HepG2 (cell line): ENCODE results near the gene ZNF653. TPM values are rescaled to one million over a fixed set of nuclear protein-coding genes. Genes with fewer than 3 reads are reported as not detected.

ENCODE experiments used
- AKAP8 ChIP-seq: sonication (generic); formaldehyde crosslinking; IDR thresholded peaks from 2 replicates; pipeline ENCODE4 v1.5.1; 2020; ENCODE audit warnings: mild to moderate bottlenecking, missing genetic modification reagents
- CCAR2 ChIP-seq: fragments of 200-400 bp; formaldehyde crosslinking; optimal IDR thresholded peaks from 2 replicates; pipeline ENCODE3; 2018; ENCODE audit warnings: low read depth, mild to moderate bottlenecking, low read length, moderate library complexity
- FOXA3 ChIP-seq: IDR thresholded peaks from 2 replicates; pipeline ENCODE4 v1.6.1; 2016; ENCODE audit warnings: missing genetic modification reagents, missing compliant biosample characterization
- FOXC1 ChIP-seq: sonication (generic); formaldehyde crosslinking; IDR thresholded peaks from 2 replicates; pipeline ENCODE4 v1.8.0; 2022; ENCODE audit warnings: mild to moderate bottlenecking, missing genetic modification reagents, borderline replicate concordance
- FOXP1 ChIP-seq, 2 experiments: fragments of 450-650 bp in 1 of 2; IDR thresholded peaks; 2 replicates each; pipeline ENCODE4 v1.6.1; 2017 to 2018; ENCODE audit warnings: antibody characterized with exemption in 1 of 2
- GABPB1 ChIP-seq: IDR thresholded peaks from 2 replicates; pipeline ENCODE4 v1.6.1; 2016; ENCODE audit warnings: mild to moderate bottlenecking, missing genetic modification reagents, moderate library complexity, missing compliant biosample characterization
- IRX3 ChIP-seq: sonication (generic); formaldehyde crosslinking; IDR thresholded peaks from 2 replicates; pipeline ENCODE4 v1.8.1; 2023; ENCODE audit warnings: mild to moderate bottlenecking, low read depth, missing genetic modification reagents, borderline replicate concordance
- JDP2 ChIP-seq: sonication (generic); formaldehyde crosslinking; IDR thresholded peaks from 2 replicates; pipeline ENCODE4 v1.8.1; 2022; ENCODE audit warnings: missing genetic modification reagents, borderline replicate concordance
- JUNB ChIP-seq: sonication (generic); formaldehyde crosslinking; IDR thresholded peaks from 2 replicates; pipeline ENCODE4 v1.8.0; 2022; ENCODE audit warnings: missing genetic modification reagents, mild to moderate bottlenecking, borderline replicate concordance
- KDM2A ChIP-seq: sonication (generic); formaldehyde crosslinking; IDR thresholded peaks from 2 replicates; pipeline ENCODE4 v1.4.0; 2020; ENCODE audit warnings: low read depth, missing genetic modification reagents, borderline replicate concordance
- KMT2A ChIP-seq: sonication (generic); formaldehyde crosslinking; IDR thresholded peaks from 2 replicates; pipeline ENCODE4 v1.4.0; 2020; ENCODE audit warnings: missing genetic modification reagents
- KMT2B ChIP-seq: IDR thresholded peaks from 2 replicates; pipeline ENCODE4 v1.6.1; 2016; ENCODE audit warnings: missing genetic modification reagents, missing compliant biosample characterization
- MAF1 ChIP-seq: sonication (generic); formaldehyde crosslinking; IDR thresholded peaks from 2 replicates; pipeline ENCODE4 v1.5.0; 2020; ENCODE audit warnings: missing genetic modification reagents, borderline replicate concordance
- MAFF ChIP-seq: IDR thresholded peaks from 2 replicates; pipeline ENCODE4 v1.6.1; 2011; ENCODE audit warnings: low read depth, low read length, improper control_type of control experiment
- MAFK ChIP-seq, 2 experiments: IDR thresholded peaks in 1 of 2; conservative IDR thresholded peaks in 1 of 2; 2 replicates each; pipeline ENCODE4 v1.6.1; 2011; ENCODE audit warnings: improper control_type of control experiment in 2 of 2, low read length in 2 of 2
- MIER2 ChIP-seq: IDR thresholded peaks from 2 replicates; pipeline ENCODE4 v1.6.1; 2016; ENCODE audit warnings: missing biosample characterization, missing genetic modification reagents
- PRPF4 ChIP-seq: fragments of 200-400 bp; formaldehyde crosslinking; IDR thresholded peaks from 2 replicates; pipeline ENCODE4 v1.6.1; 2016; ENCODE audit warnings: low read length, low read depth; ENCODE audit not compliant: poor library complexity, severe bottlenecking
- RBFOX2 ChIP-seq: fragments of 200-400 bp; formaldehyde crosslinking; IDR thresholded peaks from 2 replicates; pipeline ENCODE4 v1.6.1; 2017; ENCODE audit warnings: low read depth, mild to moderate bottlenecking, low read length
- RFXAP ChIP-seq: sonication (generic); formaldehyde crosslinking; IDR thresholded peaks from 2 replicates; pipeline ENCODE4 v1.4.0; 2020; ENCODE audit warnings: missing genetic modification reagents, borderline replicate concordance
- SAFB2 ChIP-seq: sonication (generic); formaldehyde crosslinking; IDR thresholded peaks from 2 replicates; pipeline ENCODE4 v1.5.1; 2020; ENCODE audit warnings: missing genetic modification reagents, low read depth, mild to moderate bottlenecking, borderline replicate concordance
- SETDB1 ChIP-seq: sonication (generic); formaldehyde crosslinking; IDR thresholded peaks from 2 replicates; pipeline ENCODE4 v1.5.1; 2020; ENCODE audit warnings: missing genetic modification reagents, mild to moderate bottlenecking, borderline replicate concordance
- STAG1 ChIP-seq: sonication (generic); formaldehyde crosslinking; IDR thresholded peaks from 2 replicates; pipeline ENCODE4 v1.4.0; 2020; ENCODE audit warnings: missing genetic modification reagents
- ZMYM4 ChIP-seq: sonication (generic); formaldehyde crosslinking; IDR thresholded peaks from 2 replicates; pipeline ENCODE4 v1.8.1; 2023; ENCODE audit warnings: mild to moderate bottlenecking, missing genetic modification reagents
- ZNF331 ChIP-seq: sonication (generic); formaldehyde crosslinking; IDR thresholded peaks from 2 replicates; pipeline ENCODE4 v1.4.0; 2020; ENCODE audit warnings: missing genetic modification reagents
- ZNF333 ChIP-seq: sonication (generic); formaldehyde crosslinking; IDR thresholded peaks from 2 replicates; pipeline ENCODE4 v1.4.0; 2020; ENCODE audit warnings: mild to moderate bottlenecking, missing genetic modification reagents, borderline replicate concordance
- ZNF33B ChIP-seq: sonication (generic); formaldehyde crosslinking; IDR thresholded peaks from 2 replicates; pipeline ENCODE4 v1.5.1; 2020; ENCODE audit warnings: mild to moderate bottlenecking, missing genetic modification reagents
- ZNF460 ChIP-seq: sonication (generic); formaldehyde crosslinking; IDR thresholded peaks from 2 replicates; pipeline ENCODE4 v1.5.1; 2020; ENCODE audit warnings: missing genetic modification reagents, mild to moderate bottlenecking, borderline replicate concordance
- ZNF501 ChIP-seq: sonication (generic); formaldehyde crosslinking; IDR thresholded peaks from 2 replicates; pipeline ENCODE4 v1.5.1; 2020; ENCODE audit warnings: mild to moderate bottlenecking, moderate library complexity, missing genetic modification reagents
- ZNF75D ChIP-seq: sonication (generic); formaldehyde crosslinking; IDR thresholded peaks from 2 replicates; pipeline ENCODE4 v1.8.1; 2023; ENCODE audit warnings: missing genetic modification reagents, mild to moderate bottlenecking, borderline replicate concordance
- polyA plus RNA-seq, 8 experiments: library from polyadenylated mRNA; depleted of rRNA in 3 of 8; stranded (reverse) in 7 of 8; unstranded in 1 of 8; fragments of >200 nt; fragmentation: Illumina TruSeq in 4 of 8; extraction: Trizol in 4 of 8; gene quantifications; 2 replicates each; pipeline versions ENCODE4 v1.2.1 to v1.2.3, GENCODE V29; 2011 to 2016; ENCODE audit warnings: low read depth in 4 of 8, missing spikeins in 1 of 8, mixed read lengths in 1 of 8; ENCODE audit not compliant: insufficient read depth in 1 of 8
- total RNA-seq, 5 experiments: library from RNA; depleted of rRNA; stranded (reverse); fragments of >200 nt; fragmentation: Illumina TruSeq; extraction: Trizol; gene quantifications; 2 replicates each; pipeline ENCODE4 v1.2.3, GENCODE V29; 2016; ENCODE audit warnings: low read depth in 1 of 5
- TF ChIP-seq, protein P1 (sequence below): sonication (generic); formaldehyde crosslinking; conservative IDR thresholded peaks from 2 replicates; pipeline ENCODE4 v1.4.0; 2020; ENCODE audit warnings: missing genetic modification reagents
- TF ChIP-seq, protein P2 (sequence below): sonication (generic); formaldehyde crosslinking; IDR thresholded peaks from 2 replicates; pipeline ENCODE4 v1.4.0; 2020; ENCODE audit warnings: missing genetic modification reagents, low read depth, mild to moderate bottlenecking, borderline replicate concordance

The ZNF653 gene
- total and polyA plus RNA-seq, 2 of the 13 experiments (the other 11 are each of a cell fraction or from before 2014, with no cell fraction given): 4.7 to 7.1 TPM

DNA sequence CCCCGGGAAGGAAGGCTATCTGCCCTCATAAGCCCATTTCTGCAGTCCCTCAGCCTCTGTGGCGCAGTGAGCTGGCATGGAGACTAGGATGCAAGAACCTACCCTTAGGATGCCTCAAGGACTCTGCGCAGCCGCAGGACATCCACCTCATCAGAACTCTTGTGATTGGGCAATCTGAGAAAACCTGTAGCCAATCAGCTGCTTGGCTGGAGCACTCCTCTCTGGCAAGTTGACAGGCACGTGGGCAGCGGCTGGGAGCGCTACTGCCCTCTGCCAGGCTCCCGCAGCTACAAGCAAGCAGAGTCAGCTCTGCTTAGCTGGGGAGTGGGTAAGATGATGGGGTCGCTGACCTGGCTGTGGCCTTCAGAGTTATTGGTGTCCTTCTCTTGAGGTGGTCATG lies 24.8 kb upstream of the ZNF653 start (continued):
- TF ChIP-seq RBFOX2: no peak
- TF ChIP-seq FOXP1 (IDR thresholded peaks at IDR 0.05): no peak
- no peak for TF ChIP-seq FOXP1 (CRISPR knock-in tag; IDR thresholded peaks at IDR 0.05)
- TF ChIP-seq ZNF75D (CRISPR knock-in tag): no peak
- peak; percentile 72; the same call in 1 of the 2 replicates for TF ChIP-seq KDM2A (CRISPR knock-in tag)
- TF ChIP-seq MAF1 (CRISPR knock-in tag): no peak
- TF ChIP-seq ZNF333 (CRISPR knock-in tag): no peak
- no peak for TF ChIP-seq AKAP8 (CRISPR knock-in tag)
- peak; percentile 54 for TF ChIP-seq STAG1 (CRISPR knock-in tag)
- TF ChIP-seq ZMYM4 (CRISPR knock-in tag): peak; percentile 76
- TF ChIP-seq GABPB1 (CRISPR knock-in tag): peak; percentile 53
- TF ChIP-seq FOXC1 (CRISPR knock-in tag): no peak
- TF ChIP-seq ZNF460: no peak
- peak; percentile 49; the same call in 1 of the 2 replicates for TF ChIP-seq KMT2A
- TF ChIP-seq, protein P1, sequence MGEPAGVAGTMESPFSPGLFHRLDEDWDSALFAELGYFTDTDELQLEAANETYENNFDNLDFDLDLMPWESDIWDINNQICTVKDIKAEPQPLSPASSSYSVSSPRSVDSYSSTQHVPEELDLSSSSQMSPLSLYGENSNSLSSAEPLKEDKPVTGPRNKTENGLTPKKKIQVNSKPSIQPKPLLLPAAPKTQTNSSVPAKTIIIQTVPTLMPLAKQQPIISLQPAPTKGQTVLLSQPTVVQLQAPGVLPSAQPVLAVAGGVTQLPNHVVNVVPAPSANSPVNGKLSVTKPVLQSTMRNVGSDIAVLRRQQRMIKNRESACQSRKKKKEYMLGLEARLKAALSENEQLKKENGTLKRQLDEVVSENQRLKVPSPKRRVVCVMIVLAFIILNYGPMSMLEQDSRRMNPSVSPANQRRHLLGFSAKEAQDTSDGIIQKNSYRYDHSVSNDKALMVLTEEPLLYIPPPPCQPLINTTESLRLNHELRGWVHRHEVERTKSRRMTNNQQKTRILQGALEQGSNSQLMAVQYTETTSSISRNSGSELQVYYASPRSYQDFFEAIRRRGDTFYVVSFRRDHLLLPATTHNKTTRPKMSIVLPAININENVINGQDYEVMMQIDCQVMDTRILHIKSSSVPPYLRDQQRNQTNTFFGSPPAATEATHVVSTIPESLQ (CRISPR knock-in tag): no peak
- peak; percentile 53; the same call in 1 of the 2 replicates for TF ChIP-seq ZNF331 (CRISPR knock-in tag)
- TF ChIP-seq JDP2: no peak
- TF ChIP-seq SETDB1 (CRISPR knock-in tag): no peak
- peak; percentile 66; the same call in 1 of the 2 replicates for TF ChIP-seq KMT2B
- TF ChIP-seq ZNF33B (CRISPR knock-in tag): no peak
- TF ChIP-seq MIER2 (CRISPR knock-in tag): peak; percentile 68; the same call in 1 of the 2 replicates
- no peak for TF ChIP-seq PRPF4
- TF ChIP-seq, protein P2, sequence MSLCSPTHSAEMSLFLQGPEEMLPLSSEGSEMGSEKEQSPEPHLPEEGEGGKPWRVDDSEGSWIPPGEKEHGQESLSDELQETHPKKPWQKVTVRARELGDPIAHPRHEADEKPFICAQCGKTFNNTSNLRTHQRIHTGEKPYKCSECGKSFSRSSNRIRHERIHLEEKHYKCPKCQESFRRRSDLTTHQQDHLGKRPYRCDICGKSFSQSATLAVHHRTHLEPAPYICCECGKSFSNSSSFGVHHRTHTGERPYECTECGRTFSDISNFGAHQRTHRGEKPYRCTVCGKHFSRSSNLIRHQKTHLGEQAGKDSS (CRISPR knock-in tag): no peak
- TF ChIP-seq SAFB2 (CRISPR knock-in tag): no peak
- TF ChIP-seq IRX3 (CRISPR knock-in tag): no peak
- no peak for TF ChIP-seq CCAR2
- no peak for TF ChIP-seq ZNF501 (CRISPR knock-in tag)
- TF ChIP-seq MAFK (conservative IDR thresholded peaks at IDR 0.05 in 1 of 2, IDR thresholded peaks at IDR 0.05 in 1 of 2; ENCODE audit: low read length in 2 of 2): no peak
- peak; percentile 94 for TF ChIP-seq RFXAP (CRISPR knock-in tag)
- peak; percentile 43 for TF ChIP-seq FOXA3 (CRISPR knock-in tag)
- no peak for TF ChIP-seq MAFF
- no peak for TF ChIP-seq JUNB (CRISPR knock-in tag)
